NCI-H345 treated with DMSO at 0.1 percent for 48 hours (cell line): ENCODE results near the gene RAG1.
"Not testable (repeated sequence)": the region's sequence is repeated elsewhere in the genome, so short reads cannot be mapped to it uniquely, and the experiment has no call there.

Source experiments
- DNase-seq: peaks from one replicate; lab custom pipeline; 2025; ENCODE audit not compliant: unreplicated experiment; lab: John Stamatoyannopoulos, UW

RAG1 gene

DNA sequence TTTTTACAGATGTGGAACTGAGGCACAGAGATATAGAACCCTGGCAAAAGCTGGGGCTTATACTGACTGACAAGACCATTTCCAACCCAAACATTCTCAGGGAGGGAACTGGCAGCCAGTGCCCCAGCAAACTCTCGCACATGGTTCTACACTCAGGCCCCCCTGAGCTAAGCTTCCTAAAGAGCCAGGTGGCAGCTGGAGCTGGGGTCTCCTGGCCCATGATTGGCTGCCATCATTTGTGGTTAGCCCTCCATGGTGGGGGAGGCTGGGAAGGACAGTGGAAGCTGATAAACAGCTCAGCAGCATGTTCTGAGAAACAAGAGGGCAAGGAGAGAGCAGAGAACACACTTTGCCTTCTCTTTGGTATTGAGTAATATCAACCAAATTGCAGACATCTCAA is at the start of gene RAG1:
Gene RAG1, plus strand, starts transcription at position 314 of the 400 bp plus-strand sequence. CDS start 5,298 bp downstream, outside the sequence.
- no peak for DNase-seq

DNA sequence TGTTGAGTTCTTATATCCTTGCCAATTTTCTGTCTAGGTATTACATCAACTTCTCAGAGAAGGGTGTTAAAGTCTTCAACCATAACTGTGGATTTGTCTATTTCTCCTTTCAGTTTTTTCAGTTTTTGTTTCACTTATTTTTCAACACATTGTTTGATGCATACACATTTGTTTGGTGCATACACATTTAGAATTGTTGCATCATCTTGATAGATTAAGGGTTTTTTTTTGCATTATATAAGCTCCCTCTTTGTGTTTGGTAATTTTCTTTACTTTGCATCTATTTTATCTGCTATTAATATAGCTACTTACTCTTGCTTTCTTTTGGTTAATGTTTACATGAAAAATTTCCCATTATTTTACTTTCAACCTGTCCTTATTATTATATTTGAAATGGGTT is 37.0 kb upstream of the RAG1 start:
- DNase-seq = no peak

DNA sequence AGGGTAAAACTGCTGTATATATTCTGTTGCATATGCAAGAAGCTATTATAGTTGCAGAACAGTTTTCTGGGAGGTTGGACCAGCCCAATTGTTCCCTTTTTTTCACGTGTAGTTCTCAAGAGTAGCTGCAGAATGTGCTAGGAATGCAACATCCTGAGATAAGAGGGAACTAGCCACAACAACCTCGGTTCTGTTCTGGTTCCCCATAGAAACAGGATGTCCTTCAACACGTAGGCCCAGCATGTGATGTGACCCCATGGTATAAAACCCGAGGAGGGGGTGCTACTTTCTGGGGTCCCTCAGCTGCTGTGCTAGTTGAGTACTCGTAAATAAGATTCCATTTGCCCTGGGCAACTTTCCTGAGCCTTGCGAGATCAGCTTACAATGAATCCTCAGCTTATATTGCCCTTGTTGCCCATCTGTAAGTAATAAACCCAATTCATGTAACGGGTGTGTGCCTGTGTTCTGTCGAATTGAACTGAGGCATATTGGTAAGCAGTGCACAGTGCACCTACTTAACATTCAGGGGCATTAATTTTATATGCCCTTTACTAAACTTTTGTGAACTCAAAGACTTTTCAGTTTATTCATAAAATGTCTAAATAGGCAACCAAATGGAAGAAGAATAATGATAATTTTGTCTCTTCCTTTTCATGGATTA is 34.7 kb upstream of the RAG1 start:
- no peak for DNase-seq

DNA sequence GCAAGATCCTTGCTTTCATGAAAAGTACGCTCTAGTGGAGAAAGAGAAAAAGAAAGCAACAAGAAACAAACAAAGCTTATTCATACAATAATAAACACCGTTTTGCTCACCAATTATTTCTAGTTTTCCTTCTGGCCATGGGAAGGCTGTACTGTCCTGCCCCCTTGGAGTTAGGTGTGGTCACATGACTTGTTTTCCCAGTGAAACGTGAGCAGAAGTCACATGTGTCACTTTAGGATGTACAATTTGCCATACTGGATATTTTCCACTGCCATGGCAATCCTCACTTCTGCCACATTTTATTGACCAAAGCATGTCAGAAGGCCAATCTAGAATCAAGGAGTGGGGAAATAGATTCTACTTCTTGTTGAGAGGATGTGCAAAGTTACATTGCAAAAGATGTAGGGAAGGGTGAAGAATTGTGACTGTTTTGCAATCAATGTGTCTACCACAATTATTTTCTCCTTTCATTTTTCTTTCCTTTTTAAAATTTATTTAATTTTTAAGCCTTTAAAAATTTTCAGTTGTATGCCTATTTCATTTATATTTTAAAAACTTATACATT is 33.4 kb upstream of the RAG1 start:
- no peak for DNase-seq

DNA sequence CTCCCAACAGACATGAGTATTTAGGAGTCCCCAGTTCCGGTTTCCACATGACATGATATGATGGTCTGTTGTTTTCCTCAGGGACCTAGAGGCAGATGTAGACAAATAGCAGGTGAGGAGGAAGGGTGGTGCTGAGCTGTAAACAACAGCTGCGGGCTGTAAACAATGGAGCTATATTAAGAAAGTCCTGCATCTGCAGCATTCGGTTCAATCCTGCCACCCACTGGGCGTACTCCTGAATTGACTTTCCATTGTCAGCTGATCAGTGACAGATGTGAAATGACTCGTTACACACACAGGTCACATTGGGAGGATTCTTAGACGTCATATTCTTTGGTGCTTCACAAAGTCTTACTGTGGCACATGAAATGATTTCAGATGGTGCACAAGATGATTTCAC is 26.8 kb upstream of the RAG1 start:
- peak; percentile 80 for DNase-seq

DNA sequence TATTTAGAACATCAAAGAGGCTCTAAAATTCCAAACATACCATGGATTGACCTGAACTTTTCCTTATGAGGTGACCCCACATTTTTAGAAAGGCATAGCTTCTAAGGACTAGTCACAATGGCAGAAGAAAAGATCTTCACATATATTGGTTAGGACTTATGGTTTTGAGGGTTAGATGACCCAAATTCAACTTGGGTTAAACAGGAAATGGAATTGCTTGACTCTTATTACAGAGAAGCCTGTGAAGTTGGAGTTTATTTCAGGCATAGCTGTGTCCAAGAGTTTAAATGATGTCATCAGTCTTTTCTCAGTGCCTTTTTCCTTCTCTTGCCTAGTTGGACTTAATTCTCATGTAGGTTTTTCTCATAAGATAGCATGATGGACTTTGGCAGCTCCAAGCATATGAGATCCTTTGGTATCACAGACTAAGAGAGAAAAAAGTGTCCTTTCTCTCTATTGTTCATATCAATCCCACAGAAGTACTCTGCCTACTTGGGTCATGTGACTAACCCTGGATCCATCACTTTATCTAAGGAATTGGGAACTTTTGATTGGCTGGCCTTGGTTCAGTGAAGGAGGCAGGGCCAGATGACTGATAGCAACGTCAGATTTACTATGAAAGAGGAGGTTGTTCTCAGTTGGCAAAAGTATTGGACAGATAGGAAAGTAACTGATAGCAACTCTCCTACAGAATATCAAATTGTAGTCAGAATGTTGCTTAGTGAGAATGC is 17.3 kb upstream of the RAG1 start:
- no peak for DNase-seq

DNA sequence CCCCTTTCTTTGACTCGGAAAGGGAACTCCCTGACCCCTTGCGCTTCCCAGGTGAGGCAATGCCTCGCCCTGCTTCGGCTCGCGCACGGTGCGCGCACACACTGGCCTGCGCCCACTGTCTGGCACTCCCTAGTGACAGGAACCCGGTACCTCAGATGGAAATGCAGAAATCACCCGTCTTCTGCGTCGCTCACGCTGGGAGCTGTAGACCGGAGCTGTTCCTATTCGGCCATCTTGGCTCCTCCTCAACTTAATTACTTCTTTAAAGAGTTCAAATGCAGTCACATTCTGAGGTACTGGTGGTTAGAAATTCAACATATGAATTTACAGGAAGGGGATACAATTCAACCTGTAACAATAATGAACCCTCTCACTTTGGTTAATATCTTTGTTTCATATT is 10.4 kb upstream of the RAG1 start:
- DNase-seq = not testable (repeated sequence)

DNA sequence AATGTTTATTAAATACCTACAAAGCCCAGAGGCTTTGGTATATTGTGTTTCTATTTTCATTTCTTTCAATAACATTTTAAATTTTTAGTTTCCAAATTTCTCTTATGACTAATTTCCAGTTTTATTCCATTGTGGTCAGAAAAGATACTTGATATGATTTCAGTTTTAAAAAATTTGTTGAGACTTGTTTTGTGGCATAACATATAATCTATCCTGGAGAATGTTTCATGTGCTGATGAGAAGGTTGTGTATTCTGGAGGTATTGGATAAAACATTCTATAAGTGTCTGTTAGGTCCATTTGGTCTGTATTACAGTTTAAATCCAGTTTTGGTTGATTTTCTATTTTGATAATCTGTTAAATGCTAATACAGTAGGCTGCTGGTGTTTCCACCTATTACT is 9.8 kb upstream of the RAG1 start:
- DNase-seq = no peak

DNA sequence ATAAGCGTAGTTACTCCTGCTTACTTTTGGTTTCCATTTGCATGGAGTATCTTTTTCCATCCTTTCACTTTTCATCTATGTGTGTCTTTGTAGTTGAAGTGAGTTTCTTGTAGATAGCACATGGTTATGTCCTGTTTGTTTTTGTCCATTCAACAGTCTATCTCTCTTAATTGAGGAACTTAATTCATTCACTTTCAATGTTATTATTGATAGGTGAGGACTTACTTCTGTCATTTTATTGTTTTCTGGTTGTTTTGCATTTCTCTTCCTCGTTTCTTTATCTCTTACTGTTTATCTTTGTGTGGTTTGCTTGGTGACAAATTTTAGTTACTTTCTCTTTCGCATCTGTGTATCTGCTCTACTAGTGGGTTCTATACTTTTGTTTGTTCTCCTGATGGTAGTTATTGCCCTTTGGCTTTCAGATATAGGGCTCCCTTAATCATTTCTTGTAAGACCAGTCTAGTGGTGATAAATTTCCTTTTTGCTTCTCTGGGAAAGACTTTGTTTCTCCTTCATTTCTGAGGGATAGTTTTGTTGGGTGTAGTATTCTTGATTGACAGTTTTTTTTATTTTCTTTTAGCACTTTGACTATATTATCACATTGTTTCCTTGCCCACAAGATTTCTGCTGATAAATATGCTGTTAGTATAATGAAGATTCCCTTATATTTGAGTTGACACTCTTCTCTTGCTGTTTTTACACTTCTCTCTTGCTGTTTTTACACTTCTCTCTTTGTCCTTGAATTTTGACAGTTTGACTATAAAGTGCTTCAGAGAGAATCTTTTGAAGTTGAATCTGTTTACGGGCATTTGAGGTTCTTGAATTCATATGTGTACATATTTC is 9.0 kb upstream of the RAG1 start:
- DNase-seq = no peak

DNA sequence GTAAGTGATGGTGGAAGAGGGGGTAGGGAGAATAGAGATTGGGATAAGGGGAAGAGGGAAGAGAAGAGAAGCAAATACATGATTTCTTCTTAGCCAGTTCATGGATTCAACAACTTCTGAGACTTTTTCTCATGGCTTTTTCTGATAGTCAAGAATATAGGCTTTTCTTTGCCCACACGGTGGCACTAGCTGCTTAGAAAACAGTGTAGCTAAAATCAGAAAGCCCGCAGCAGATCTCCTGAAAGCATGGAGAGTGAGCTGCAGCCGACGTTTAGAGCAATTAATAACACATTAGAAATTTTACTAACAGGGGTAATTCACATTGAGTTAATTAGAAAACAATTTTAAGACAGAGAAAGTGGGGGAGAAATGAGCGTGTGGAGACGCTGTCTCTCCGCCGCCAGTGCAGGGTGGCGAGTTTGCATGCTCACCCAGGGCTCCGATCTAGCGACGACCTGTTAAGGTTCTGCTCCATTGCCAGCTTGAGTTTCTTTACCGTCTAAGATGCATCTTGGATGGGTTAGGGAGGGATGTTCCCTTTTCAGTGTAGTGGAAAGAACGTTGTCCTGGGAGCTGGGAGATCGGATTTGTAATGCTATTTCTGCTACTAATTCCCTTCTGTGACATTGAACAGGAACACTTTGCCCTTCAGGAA is 3.3 kb upstream of the RAG1 start:
- peak; percentile 56 for DNase-seq

DNA sequence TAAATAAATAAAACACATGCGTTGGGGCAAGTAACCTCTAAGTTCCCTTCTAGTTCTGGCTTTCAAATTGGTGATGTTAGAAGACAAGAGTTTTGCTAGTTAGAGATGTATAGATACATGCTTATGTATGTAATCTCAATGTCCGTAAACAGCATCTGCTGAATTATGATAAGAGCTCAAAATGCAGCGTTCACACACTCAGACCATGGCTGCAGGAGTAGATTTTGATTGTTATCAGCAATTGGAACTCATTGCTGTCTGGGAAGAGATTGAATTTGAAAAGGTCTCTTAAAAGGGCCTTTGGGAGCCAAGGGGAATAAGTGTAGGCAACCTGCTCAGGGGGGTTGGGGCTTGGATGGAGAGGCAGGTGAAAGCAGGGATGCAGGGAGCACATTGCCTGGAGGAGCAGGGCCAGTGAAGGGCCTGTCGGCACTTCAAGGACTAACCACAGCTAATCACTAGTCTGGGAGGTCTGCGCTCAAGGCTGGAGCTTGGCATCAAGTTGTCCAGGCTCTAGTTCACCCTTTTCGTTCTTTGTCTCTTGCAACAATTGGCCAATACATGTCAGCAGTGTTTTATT is 2.7 kb upstream of the RAG1 start:
- DNase-seq = no peak

DNA sequence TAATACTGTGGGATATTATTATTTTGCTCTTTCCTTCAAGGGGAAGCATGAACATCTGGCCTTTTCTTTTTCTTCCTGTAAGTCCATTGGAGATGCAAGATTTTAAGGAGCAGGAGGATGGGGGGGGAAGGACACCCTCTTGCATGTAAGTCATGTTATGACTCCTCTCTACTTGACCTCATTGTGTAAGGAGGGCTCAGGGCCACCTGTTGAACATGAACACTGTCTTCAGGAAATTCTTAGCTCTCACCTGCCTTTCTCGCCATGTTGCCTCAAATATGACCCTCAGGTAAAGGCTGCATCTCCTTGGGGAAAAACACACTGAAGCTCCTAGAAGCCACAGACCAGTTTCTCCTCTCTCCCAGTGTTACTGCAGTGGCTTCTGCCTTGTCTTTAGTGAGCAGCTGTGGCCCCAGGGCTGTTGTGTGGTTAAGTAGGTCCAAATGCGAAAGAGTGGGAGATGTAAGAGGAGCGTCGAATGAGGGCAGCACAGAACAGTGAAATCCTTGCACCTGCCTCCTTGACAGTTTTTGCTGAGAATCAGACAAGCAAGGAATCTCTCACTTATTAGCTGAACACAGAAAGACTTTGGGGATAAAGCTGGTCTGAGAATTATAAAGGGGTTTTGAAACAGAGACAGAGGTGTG is 1.3 kb upstream of the RAG1 start:
- DNase-seq = no peak

DNA sequence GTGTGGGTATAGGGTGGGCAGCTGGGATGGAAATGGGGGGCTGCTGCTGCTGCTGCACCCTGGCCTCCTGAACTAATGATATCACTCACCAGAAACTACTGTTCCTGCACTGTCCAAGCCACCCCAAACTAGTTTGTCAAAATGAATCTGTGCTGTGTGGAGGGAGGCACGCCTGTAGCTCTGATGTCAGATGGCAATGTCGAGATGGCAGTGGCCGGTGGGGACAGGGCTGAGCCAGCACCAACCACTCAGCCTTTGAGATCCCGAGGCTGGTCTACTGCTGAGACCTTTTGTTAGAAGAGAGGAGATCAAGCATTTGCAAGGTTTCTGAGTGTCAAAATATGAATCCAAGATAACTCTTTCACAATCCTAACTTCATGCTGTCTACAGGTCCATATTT is 1.3 kb downstream of the RAG1 start:
- no peak for DNase-seq

DNA sequence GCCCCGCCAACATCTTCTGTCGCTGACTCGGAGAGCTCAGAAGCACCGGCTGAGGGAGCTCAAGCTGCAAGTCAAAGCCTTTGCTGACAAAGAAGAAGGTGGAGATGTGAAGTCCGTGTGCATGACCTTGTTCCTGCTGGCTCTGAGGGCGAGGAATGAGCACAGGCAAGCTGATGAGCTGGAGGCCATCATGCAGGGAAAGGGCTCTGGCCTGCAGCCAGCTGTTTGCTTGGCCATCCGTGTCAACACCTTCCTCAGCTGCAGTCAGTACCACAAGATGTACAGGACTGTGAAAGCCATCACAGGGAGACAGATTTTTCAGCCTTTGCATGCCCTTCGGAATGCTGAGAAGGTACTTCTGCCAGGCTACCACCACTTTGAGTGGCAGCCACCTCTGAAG is 6.7 kb downstream of the RAG1 start:
- DNase-seq = no peak

DNA sequence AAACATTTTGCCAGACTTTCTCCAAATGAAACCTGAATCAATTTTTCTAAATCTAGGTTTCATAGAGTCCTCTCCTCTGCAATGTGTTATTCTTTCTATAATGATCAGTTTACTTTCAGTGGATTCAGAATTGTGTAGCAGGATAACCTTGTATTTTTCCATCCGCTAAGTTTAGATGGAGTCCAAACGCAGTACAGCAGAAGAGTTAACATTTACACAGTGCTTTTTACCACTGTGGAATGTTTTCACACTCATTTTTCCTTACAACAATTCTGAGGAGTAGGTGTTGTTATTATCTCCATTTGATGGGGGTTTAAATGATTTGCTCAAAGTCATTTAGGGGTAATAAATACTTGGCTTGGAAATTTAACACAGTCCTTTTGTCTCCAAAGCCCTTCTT is 9.6 kb downstream of the RAG1 start:
- no peak for DNase-seq

DNA sequence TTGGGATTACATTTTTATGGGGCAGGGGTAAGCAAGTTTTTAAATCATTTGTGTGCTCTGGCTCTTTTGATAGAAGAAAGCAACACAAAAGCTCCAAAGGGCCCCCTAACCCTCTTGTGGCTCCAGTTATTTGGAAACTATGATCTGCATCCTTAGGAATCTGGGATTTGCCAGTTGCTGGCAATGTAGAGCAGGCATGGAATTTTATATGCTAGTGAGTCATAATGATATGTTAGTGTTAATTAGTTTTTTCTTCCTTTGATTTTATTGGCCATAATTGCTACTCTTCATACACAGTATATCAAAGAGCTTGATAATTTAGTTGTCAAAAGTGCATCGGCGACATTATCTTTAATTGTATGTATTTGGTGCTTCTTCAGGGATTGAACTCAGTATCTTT is 10.1 kb downstream of the RAG1 start:
- no peak for DNase-seq

DNA sequence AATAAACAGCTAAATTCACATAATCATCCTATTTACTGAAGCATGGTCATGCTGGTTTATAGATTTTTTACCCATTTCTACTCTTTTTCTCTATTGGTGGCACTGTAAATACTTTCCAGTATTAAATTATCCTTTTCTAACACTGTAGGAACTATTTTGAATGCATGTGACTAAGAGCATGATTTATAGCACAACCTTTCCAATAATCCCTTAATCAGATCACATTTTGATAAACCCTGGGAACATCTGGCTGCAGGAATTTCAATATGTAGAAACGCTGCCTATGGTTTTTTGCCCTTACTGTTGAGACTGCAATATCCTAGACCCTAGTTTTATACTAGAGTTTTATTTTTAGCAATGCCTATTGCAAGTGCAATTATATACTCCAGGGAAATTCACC is 10.7 kb downstream of the RAG1 start:
- DNase-seq = no peak

DNA sequence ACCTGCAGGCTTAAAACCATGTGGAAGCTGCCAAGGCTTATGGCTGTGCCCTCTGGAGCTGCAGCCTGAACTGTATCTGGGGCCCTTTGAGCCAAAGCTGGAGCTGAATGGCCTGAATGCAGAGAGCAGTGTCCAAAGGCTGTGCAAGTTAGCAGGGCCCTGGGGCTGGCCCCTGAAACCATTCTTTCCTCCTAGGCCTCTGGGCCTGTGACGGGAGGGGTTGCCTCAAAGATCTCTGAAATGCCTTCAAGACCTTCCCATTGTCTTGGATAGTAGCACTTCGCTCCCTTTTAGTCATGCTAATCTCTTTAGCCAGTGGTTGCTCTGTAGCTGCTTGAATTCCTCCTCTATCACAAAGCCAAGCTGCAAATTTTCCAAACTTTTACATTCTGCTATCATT is 13.7 kb downstream of the RAG1 start:
- DNase-seq = no peak

DNA sequence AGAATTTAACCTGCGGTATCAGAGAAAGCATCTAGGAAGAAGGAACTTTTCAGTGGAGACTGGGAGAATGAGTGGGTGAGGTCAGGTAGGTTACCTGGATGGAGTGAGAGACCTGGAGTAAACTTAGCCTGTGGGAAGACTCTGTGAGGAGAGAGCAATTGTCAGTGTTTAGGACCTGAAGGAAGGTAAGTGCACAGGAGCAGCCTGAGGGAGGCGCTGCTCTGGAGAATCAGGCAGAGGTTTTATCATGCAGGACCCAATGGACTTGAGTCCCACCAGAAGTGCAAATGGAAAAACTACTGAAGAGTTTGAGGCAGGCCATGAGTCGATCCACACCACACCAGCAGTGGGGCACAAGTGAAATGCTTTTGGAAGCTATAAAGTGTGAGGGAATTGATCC is 15.9 kb downstream of the RAG1 start:
- DNase-seq = no peak

DNA sequence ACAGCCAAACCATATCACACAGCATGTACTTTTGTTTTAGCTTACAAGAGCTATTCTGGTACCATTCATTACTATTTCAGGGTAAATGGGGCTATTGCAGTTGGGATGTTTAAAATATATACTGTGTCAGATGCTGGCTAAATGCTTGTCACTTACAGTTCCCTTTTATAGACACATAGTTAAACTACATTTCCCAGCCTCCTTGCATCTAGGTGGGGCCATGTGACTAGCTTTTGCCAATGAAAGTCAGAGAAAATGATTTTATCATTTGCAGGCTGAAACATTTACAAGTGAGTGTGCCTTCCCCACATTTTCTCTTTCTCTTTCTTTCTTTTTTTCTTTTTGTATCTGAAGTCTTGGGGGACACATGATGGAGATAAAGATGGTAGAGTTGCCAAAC is 18.7 kb downstream of the RAG1 start:
- no peak for DNase-seq
